ENCODE measurements around the gene AFF4. TPM values are rescaled to one million over a fixed set of nuclear protein-coding genes. Genes with fewer than 3 reads are reported as not detected.
"Not testable (repeated sequence)": the region's sequence is repeated elsewhere in the genome, so short reads cannot be mapped to it uniquely, and the experiment has no call there.

AFF4 gene
- polyA plus RNA-seq, 1 of the 3 experiments (the other 2 are of a cell fraction), result 8.1 TPM

DNA sequence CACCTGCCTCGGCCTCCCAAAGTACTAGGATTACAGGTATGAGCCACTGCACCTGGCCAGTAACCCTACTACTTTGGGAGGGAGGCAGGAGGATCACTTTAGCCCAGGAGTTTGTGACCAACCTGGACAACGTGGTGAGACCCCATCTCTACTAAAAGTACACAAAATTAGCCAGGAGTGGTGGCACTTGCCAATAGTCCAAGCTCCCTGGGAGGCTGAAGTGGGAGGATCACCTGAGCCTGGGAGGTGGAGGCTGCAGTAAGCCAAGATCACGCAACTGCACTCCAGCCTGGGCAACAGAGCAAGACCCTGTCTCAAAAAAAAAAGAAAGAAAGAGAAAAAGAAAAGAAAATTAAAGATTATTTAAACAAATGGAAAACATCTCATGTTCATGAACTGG, 107.4 kb downstream of the AFF4 start (continued):
- TF ChIP-seq USF1 (IDR thresholded peaks at IDR 0.05; ENCODE audit: borderline replicate concordance, low read depth) (no peak), NFIC (IDR thresholded peaks at IDR 0.05; ENCODE audit: borderline replicate concordance) (no peak), YY1 (IDR thresholded peaks at IDR 0.05; ENCODE audit: low read depth) (no peak), MEF2A (IDR thresholded peaks at IDR 0.05; ENCODE audit: borderline replicate concordance, low read depth) (no peak), RCOR1 (IDR thresholded peaks at IDR 0.05; ENCODE audit: low read length) (no peak)

DNA sequence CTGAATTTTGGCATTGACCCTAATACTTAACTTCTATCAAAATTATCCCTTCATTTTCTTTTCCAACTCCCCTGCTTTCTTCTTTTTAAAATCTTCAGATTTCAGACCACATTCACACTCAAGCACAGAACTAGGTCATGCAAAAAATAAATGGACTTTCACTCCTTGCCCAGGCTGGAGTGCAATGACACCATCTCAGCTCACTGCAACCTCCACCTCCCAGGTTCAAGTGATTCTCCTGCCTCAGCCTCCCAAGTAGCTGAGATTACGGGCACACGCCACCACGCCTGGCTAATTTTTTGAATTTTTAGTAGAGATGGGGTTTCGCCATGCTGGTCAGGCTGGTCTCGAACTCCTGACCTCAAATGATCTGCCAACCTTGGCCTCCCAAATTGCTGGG, 108.4 kb downstream of the AFF4 start:
- ChIA-PET POLR2A (interaction anchor here (1.6 kb wide), 1 partner anchor 11 kb away, joined by 7 read pairs; the partner anchor contains the start of genes GDF9 and UQCRQ), CTCF (interaction anchor here (1.4 kb wide), 1 partner anchor 25 kb away, joined by 6 read pairs; the partner anchor contains the start of gene SHROOM1)
- not testable (repeated sequence) for H3K4me3 ChIP-seq (ENCODE audit: low read depth in 2 of 2, low read length in 1 of 2); H3K4me2 ChIP-seq; H3K9me3 ChIP-seq; H3K27ac ChIP-seq (ENCODE audit: low read depth in 2 of 2, low read length in 1 of 2); H2AFZ ChIP-seq (ENCODE audit: low read depth); DNase-seq; H3K9ac ChIP-seq; H3F3A ChIP-seq (replicated peaks; ENCODE audit: insufficient read depth); H3K36me3 ChIP-seq (replicated peaks in 1 of 2; ENCODE audit: control insufficient read depth in 1 of 2, insufficient read depth in 2 of 2, low read length in 1 of 2); H3K27me3 ChIP-seq (ENCODE audit: insufficient read depth); H3K79me2 ChIP-seq (ENCODE audit: insufficient read depth); H4K20me1 ChIP-seq (ENCODE audit: insufficient read depth); H3K4me1 ChIP-seq (ENCODE audit: control insufficient read depth in 1 of 2, insufficient read depth in 2 of 2, low read depth in 1 of 2, low read length in 1 of 2); H3K9me2 ChIP-seq
- WGBS (ENCODE audit: low lambda C conversion rate), result 98% methylated on average over 5 of the region's 5 CpGs

GRCh38 chr5:132854301-132854700, 109.1 kb downstream of the AFF4 start:
- ChIA-PET CTCF (interaction anchor here (0.9 to 1.4 kb wide), 2 partner anchors 9 to 24 kb away, joined by 4 to 6 read pairs; partner anchors contain the start of gene SHROOM1), POLR2A (interaction anchor here (1.6 kb wide), 1 partner anchor 12 kb away, joined by 7 read pairs; the partner anchor contains the start of genes GDF9 and UQCRQ)
- Histone ChIP-seq H3K79me2 (ENCODE audit: insufficient read depth) (no peaks in the 10 kb centered on the region), H3K4me3 (ENCODE audit: low read depth in 2 of 2, low read length in 1 of 2) (no peak overlapping the region), H3K27ac (ENCODE audit: low read depth in 2 of 2, low read length in 1 of 2) (peak overlapping the region in 1 of 2 experiments; percentile 25; a peak in 1 of 4 replicates), H3K9me3 (no peaks in the 10 kb centered on the region), H3K9ac (no peak overlapping the region), H3K27me3 (ENCODE audit: insufficient read depth) (no peaks in the 10 kb centered on the region), H4K20me1 (ENCODE audit: insufficient read depth) (no peaks in the 10 kb centered on the region), H3K4me2 (no peak overlapping the region), H3K9me2 (no peaks in the 10 kb centered on the region), H3K36me3 (replicated peaks in 1 of 2; ENCODE audit: control insufficient read depth in 1 of 2, insufficient read depth in 2 of 2, low read length in 1 of 2) (no peaks in the 10 kb centered on the region), H2AFZ (ENCODE audit: low read depth) (peak overlapping the region; percentile 75), H3K4me1 (ENCODE audit: control insufficient read depth in 1 of 2, insufficient read depth in 2 of 2, low read depth in 1 of 2, low read length in 1 of 2) (no peaks in the 10 kb centered on the region), H3F3A (replicated peaks; ENCODE audit: insufficient read depth) (peaks cover 5% of the 10 kb centered on the region)
- WGBS (ENCODE audit: low lambda C conversion rate), result 12% methylated on average over 3 of the region's 3 CpGs
- peak; percentile 20 for DNase-seq
- no peak for TF ChIP-seq YY1 (IDR thresholded peaks at IDR 0.05; ENCODE audit: low read depth)
- no peak for TF ChIP-seq NFIC (IDR thresholded peaks at IDR 0.05; ENCODE audit: borderline replicate concordance)
- TF ChIP-seq PBX3 (IDR thresholded peaks at IDR 0.05), result peak; percentile 52; the same call in 1 of the 2 replicates
- TF ChIP-seq TCF12 (IDR thresholded peaks at IDR 0.05), result peak; percentile 48; the same call in 1 of the 2 replicates
- TF ChIP-seq GATA2 (CRISPR knock-in tag; IDR thresholded peaks at IDR 0.05), result no peak
- no peak for TF ChIP-seq RAD21 (IDR thresholded peaks at IDR 0.05; ENCODE audit: low read length)
